ENCODE results near the gene PRPSAP2.

Gene PRPSAP2

DNA sequence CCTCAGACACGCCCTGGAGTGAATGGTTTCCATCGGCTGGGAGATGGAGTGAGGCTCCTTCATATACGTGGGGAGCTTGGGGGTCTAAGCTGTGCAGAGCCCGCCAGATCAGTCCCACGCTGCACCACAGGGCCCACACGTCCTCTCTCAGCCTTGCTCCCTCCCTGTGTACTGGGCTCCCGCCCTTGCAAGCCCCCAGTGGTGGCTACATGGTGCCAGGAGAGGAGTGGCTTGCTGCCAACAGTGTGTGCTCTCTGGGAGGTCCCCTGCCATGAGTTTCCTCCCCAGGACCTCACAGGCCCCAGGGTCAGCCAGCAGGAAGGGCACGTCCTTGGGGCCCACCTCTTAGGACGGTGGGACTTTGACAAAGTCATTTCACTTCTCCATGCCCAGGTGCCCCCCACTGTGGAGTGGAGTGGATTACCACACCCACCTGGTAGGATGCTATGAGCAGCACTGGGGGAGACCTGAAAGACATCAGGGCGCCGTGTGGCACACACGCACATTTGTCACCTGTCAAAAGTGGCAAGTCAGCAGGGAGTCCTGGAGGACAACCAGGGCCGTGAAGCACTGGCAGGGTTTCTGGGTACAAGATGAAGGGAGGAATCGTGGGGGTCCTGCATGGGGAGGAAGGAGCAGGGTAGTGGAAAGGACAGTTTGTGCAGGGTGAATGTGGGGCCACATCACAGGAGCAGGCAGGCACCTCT, 107.8 kb downstream of the PRPSAP2 start:
- H3K27ac ChIP-seq (ENCODE audit: low read depth in 2 of 2, low read length in 2 of 2) = no peak overlapping the region
- H3K9me3 ChIP-seq (ENCODE audit: control insufficient read depth in 2 of 2, low read length in 2 of 2) = no peaks in the 10 kb centered on the region
- no peaks in the 10 kb centered on the region for H3K27me3 ChIP-seq (ENCODE audit: control insufficient read depth in 2 of 2, insufficient read depth in 2 of 2, low read length in 2 of 2)
- H3K9ac ChIP-seq (ENCODE audit: low read depth in 1 of 2, low read length in 2 of 2) = no peak overlapping the region
- H3K4me3 ChIP-seq (ENCODE audit: low read length in 2 of 2) = no peak overlapping the region
- H3K4me1 ChIP-seq (ENCODE audit: control insufficient read depth in 2 of 2, insufficient read depth in 2 of 2, low read length in 2 of 2) = peaks cover 25 to 41% of the 10 kb centered on the region in 2 donors
- no peaks in the 10 kb centered on the region for H3K36me3 ChIP-seq (ENCODE audit: control insufficient read depth in 2 of 2, insufficient read depth in 2 of 2, low read length in 2 of 2)

DNA sequence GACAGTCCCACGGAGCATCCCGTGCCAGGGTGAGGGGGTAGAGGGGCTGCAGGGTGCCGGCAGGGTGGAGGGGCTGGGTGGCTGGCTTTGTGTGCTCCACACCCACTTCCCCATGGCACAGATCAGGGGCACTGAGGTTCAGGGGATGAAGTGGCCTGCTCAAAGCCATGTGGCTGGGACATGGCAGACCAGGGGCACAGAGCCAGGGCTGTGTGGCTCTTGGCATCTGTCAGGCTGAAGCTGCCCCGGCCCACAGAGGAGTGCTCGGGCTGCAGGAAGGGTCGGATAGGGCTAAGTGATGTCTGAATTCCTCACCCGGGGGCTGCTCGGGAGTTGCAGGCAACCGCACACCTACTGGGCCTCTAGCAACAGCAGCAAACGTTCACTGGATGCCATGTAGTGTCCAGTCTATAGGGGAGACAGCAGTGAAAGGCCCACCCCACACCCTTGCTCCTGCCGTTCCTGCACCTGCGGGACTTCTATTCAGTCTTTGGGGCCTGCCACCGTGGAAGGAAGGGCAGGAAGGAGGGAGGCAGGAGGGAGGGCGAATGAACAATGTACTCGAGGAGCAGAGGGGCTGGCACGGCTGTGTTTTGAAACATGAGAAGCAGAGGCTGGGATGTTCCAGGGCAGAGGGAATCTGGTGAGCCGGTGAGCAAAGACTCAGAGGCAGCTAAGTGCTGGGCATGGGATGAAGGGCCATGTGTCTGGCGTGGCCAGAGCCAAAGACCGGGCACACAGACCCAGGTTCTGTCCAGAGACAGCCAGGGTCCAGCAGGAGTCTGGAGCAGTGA, 109.1 kb downstream of the PRPSAP2 start:
- Histone ChIP-seq H3K9ac (ENCODE audit: low read depth in 1 of 2, low read length in 2 of 2) (no peak overlapping the region), H3K4me1 (ENCODE audit: control insufficient read depth in 2 of 2, insufficient read depth in 2 of 2, low read length in 2 of 2) (peaks cover 33 to 41% of the 10 kb centered on the region in 2 donors), H3K4me3 (ENCODE audit: low read length in 2 of 2) (no peak overlapping the region), H3K36me3 (ENCODE audit: control insufficient read depth in 2 of 2, insufficient read depth in 2 of 2, low read length in 2 of 2) (peaks cover 8 to 10% of the 10 kb centered on the region in 2 donors), H3K27ac (ENCODE audit: low read depth in 2 of 2, low read length in 2 of 2) (peak overlapping the region in 1 of 2 donors; percentile 93), H3K27me3 (ENCODE audit: control insufficient read depth in 2 of 2, insufficient read depth in 2 of 2, low read length in 2 of 2) (no peaks in the 10 kb centered on the region), H3K9me3 (ENCODE audit: control insufficient read depth in 2 of 2, low read length in 2 of 2) (no peaks in the 10 kb centered on the region)

DNA sequence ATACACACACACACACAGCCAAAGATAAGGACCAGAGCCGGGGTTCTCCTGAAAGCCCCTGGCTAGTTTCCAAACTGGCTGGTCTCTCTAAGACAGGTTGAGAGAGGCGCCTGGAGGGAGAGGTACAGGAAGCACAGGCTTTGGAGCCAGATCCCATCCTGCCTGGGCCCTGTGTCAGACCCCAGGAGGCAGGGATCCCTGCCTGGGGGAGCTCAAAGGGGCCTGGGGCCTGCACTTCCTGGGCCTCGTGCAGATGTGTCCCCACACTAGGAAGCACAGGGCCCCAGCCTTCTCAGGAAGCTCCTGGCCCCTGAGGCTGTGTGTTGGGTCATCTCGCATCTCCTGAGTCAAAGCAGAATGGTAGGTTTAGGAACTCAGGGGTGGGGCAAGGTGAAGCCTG, 110.0 kb downstream of the PRPSAP2 start:
- H3K4me3 ChIP-seq (ENCODE audit: low read length in 2 of 2) = no peak overlapping the region
- H3K27ac ChIP-seq (ENCODE audit: low read depth in 2 of 2, low read length in 2 of 2) = peak overlapping the region; percentile 92 to 93
- H3K9ac ChIP-seq (ENCODE audit: low read depth in 1 of 2, low read length in 2 of 2) = peak overlapping the region; percentile 41 to 80

DNA sequence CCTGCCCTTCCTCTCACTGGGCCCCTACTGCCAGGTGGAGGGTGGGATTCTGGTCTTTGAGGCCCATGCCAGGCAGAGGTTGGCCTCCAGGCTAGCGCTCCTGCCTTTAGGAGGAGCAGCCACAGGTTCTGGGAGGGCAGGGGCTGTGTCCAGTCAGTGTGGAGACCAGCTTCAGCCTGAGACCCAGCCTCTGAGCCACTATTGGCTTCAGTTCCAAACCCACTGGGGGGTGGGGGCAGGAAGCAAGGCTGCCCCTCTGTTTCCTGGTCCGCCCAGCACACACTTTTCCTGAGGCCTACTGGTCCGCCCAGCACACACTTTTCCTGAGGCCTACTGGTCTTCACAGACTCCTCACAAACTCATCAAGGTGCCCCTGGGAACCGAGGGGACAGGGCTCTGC, 110.4 kb downstream of the PRPSAP2 start:
- no peaks in the 10 kb centered on the region for H3K9me3 ChIP-seq (ENCODE audit: control insufficient read depth in 2 of 2, low read length in 2 of 2)
- H3K9ac ChIP-seq (ENCODE audit: low read depth in 1 of 2, low read length in 2 of 2) = peak overlapping the region; percentile 41 to 80
- peaks cover 31 to 41% of the 10 kb centered on the region in 2 donors for H3K4me1 ChIP-seq (ENCODE audit: control insufficient read depth in 2 of 2, insufficient read depth in 2 of 2, low read length in 2 of 2)
- H3K27me3 ChIP-seq (ENCODE audit: control insufficient read depth in 2 of 2, insufficient read depth in 2 of 2, low read length in 2 of 2) = no peaks in the 10 kb centered on the region
- peaks cover 8 to 14% of the 10 kb centered on the region in 2 donors for H3K36me3 ChIP-seq (ENCODE audit: control insufficient read depth in 2 of 2, insufficient read depth in 2 of 2, low read length in 2 of 2)
- no peak overlapping the region for H3K4me3 ChIP-seq (ENCODE audit: low read length in 2 of 2)
- H3K27ac ChIP-seq (ENCODE audit: low read depth in 2 of 2, low read length in 2 of 2) = peak overlapping the region; percentile 92 to 93

More for the DNA sequence above, 110.0 kb downstream of the PRPSAP2 start:
- Histone ChIP-seq H3K36me3 (ENCODE audit: control insufficient read depth in 2 of 2, insufficient read depth in 2 of 2, low read length in 2 of 2) (peaks cover 8 to 14% of the 10 kb centered on the region in 2 donors), H3K27me3 (ENCODE audit: control insufficient read depth in 2 of 2, insufficient read depth in 2 of 2, low read length in 2 of 2) (no peaks in the 10 kb centered on the region), H3K4me1 (ENCODE audit: control insufficient read depth in 2 of 2, insufficient read depth in 2 of 2, low read length in 2 of 2) (peaks cover 33 to 41% of the 10 kb centered on the region in 2 donors), H3K9me3 (ENCODE audit: control insufficient read depth in 2 of 2, low read length in 2 of 2) (no peaks in the 10 kb centered on the region)

DNA sequence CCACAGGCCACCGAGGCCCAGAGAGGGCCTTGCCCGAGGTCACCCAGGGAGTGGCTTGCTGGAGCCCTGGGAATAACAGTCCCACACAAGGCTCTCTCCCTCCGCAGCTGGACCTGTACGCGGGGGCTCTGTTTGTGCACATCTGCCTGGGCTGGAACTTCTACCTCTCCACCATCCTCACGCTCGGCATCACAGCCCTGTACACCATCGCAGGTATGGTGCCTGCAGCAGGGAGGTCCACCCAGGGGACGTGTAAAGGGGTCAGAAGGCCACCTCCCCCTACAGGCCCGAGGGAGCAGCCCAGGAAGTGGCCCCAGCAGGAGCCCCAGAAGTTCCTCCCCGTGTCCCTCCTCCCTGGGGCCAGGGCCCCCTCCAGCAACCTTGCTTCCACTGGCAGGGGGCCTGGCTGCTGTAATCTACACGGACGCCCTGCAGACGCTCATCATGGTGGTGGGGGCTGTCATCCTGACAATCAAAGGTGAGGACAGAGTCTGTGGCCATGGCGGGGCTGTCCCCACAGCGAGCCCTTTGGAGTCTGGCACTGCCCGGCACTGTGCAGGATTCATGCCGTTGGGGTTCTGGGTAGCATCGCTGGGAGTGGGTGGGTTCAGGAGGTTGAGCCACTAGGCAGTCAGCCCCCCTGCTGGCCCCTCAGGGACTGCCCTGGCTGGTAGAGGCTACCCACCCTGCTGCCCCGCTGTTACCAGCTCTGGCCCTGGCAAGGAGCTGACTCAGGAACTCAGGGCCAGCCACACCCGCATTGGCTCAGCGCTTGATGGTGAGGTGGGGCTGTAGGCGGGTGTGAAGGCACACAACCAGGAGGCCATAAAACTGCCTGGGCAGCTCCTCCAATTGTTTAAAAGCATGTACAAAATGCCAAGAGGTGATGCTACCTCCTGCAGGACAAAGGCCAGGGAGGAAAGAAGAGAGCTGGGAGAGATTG, 111.3 kb downstream of the PRPSAP2 start:
- H3K9ac ChIP-seq (ENCODE audit: low read depth in 1 of 2, low read length in 2 of 2) = peak overlapping the region; percentile 65 to 80
- no peak overlapping the region for H3K4me3 ChIP-seq (ENCODE audit: low read length in 2 of 2)
- H3K9me3 ChIP-seq (ENCODE audit: control insufficient read depth in 2 of 2, low read length in 2 of 2) = no peaks in the 10 kb centered on the region
- H3K36me3 ChIP-seq (ENCODE audit: control insufficient read depth in 2 of 2, insufficient read depth in 2 of 2, low read length in 2 of 2) = peaks cover 8 to 14% of the 10 kb centered on the region in 2 donors
- peaks cover 30 to 36% of the 10 kb centered on the region in 2 donors for H3K4me1 ChIP-seq (ENCODE audit: control insufficient read depth in 2 of 2, insufficient read depth in 2 of 2, low read length in 2 of 2)
- H3K27ac ChIP-seq (ENCODE audit: low read depth in 2 of 2, low read length in 2 of 2) = peak overlapping the region; percentile 92 to 93
- H3K27me3 ChIP-seq (ENCODE audit: control insufficient read depth in 2 of 2, insufficient read depth in 2 of 2, low read length in 2 of 2) = no peaks in the 10 kb centered on the region

DNA sequence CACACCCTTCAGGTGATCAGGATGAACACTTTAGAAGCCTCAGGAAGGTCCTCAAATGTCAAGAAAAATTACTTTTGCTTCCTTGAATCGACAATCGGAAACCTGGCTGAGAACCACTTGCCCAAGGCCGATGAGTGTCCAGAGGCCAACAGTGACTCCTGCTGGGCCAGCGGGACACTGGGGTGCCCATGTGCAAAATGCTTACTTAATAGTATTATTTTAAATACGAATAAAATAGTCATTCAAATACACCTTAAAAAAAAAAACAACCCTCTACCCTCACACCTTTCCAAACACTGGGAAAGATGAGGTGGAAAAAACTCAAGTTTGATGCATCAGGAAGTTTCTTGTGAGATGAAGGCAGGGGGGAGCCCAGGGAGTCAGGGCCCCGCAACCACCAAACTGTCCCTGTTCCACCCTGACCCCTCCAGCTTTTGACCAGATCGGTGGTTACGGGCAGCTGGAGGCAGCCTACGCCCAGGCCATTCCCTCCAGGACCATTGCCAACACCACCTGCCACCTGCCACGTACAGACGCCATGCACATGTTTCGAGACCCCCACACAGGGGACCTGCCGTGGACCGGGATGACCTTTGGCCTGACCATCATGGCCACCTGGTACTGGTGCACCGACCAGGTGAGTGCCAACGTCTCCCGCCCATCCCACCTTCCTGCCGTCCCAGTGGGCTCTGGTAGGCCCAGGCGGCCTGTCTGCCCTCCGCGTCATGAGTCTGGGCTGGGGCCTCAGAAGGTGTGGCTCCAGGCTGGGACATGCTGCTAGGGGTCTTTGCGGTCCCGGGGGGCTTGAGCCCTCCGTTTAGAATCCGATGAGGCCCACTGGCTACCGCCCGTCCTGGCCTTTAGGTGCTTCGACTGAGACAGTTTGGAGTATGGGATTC, 112.9 kb downstream of the PRPSAP2 start:
- Histone ChIP-seq H3K9me3 (ENCODE audit: control insufficient read depth in 2 of 2, low read length in 2 of 2) (no peaks in the 10 kb centered on the region), H3K27ac (ENCODE audit: low read depth in 2 of 2, low read length in 2 of 2) (peak overlapping the region; percentile 92 to 93), H3K36me3 (ENCODE audit: control insufficient read depth in 2 of 2, insufficient read depth in 2 of 2, low read length in 2 of 2) (peaks cover 8 to 14% of the 10 kb centered on the region in 2 donors), H3K4me1 (ENCODE audit: control insufficient read depth in 2 of 2, insufficient read depth in 2 of 2, low read length in 2 of 2) (peaks cover 38 to 42% of the 10 kb centered on the region in 2 donors), H3K4me3 (ENCODE audit: low read length in 2 of 2) (no peak overlapping the region), H3K9ac (ENCODE audit: low read depth in 1 of 2, low read length in 2 of 2) (peak overlapping the region in 1 of 2 donors; percentile 80), H3K27me3 (ENCODE audit: control insufficient read depth in 2 of 2, insufficient read depth in 2 of 2, low read length in 2 of 2) (no peaks in the 10 kb centered on the region)

DNA sequence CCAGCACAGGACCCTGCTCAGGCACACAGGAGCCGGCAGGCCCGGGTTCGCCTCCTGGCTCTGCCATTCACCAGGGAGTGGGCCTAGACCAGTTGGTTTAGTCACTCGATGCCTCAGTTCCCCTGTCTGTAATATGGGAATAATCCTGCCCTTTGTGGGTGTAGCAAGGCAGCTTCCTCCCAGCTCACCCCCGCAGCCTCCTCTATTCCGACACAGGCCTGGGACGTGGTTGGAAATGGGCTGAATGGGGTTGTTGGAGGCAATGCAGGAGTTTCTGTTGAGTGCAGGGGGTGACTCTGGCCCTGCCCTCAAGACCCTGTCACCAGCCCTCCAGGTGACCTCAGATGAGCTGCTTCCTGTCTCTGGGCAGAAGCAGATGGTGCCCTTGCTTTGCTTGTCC, 113.9 kb downstream of the PRPSAP2 start:
- no peak overlapping the region for H3K4me3 ChIP-seq (ENCODE audit: low read length in 2 of 2)
- H3K27ac ChIP-seq (ENCODE audit: low read depth in 2 of 2, low read length in 2 of 2) = no peak overlapping the region
- no peaks in the 10 kb centered on the region for H3K9me3 ChIP-seq (ENCODE audit: control insufficient read depth in 2 of 2, low read length in 2 of 2)
- H3K36me3 ChIP-seq (ENCODE audit: control insufficient read depth in 2 of 2, insufficient read depth in 2 of 2, low read length in 2 of 2) = peaks cover 15 to 17% of the 10 kb centered on the region in 2 donors
- no peak overlapping the region for H3K9ac ChIP-seq (ENCODE audit: low read depth in 1 of 2, low read length in 2 of 2)
- peaks cover 43 to 50% of the 10 kb centered on the region in 2 donors for H3K4me1 ChIP-seq (ENCODE audit: control insufficient read depth in 2 of 2, insufficient read depth in 2 of 2, low read length in 2 of 2)
- no peaks in the 10 kb centered on the region for H3K27me3 ChIP-seq (ENCODE audit: control insufficient read depth in 2 of 2, insufficient read depth in 2 of 2, low read length in 2 of 2)

DNA sequence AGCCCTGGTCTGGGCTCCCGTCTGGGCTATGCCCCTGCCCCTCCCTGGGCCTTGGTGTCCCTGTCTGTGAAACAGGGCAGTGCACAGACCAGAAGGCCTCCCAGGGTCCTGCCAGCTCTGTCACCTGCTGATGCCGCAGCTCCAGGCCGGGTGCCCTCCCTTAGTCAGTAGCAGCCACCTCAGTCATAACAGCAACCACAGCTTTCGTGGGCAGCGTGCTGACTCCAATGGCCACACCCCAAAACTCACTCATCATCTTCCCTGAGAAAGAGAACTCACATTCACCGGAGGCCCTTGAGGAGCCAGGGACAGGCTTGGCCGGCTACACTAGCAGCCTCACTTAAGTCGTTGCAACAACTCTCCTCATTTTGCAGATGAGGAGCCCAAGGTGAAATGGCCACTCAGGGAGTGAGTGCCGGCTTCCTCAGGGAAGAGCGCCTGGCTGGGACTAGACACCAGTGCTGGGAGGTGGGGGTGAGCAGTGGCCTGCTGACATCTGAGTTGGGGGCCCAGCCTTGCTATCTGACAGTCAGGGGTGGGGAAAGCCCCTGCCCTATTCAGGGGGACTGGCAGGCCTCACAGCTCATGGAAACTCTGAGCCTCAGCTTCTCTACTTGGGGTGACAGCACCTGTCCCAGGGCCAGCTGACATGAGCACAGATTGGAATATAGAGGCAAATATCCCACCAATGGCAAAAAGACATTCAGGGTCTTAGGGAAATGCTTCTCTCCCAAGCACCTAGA, 116.6 kb downstream of the PRPSAP2 start:
- Histone ChIP-seq H3K4me1 (ENCODE audit: control insufficient read depth in 2 of 2, insufficient read depth in 2 of 2, low read length in 2 of 2) (peaks cover 32 to 41% of the 10 kb centered on the region in 2 donors), H3K4me3 (ENCODE audit: low read length in 2 of 2) (no peak overlapping the region), H3K27ac (ENCODE audit: low read depth in 2 of 2, low read length in 2 of 2) (peak overlapping the region; percentile 76 to 81), H3K9ac (ENCODE audit: low read depth in 1 of 2, low read length in 2 of 2) (peak overlapping the region; percentile 9 to 30), H3K36me3 (ENCODE audit: control insufficient read depth in 2 of 2, insufficient read depth in 2 of 2, low read length in 2 of 2) (peaks cover 32 to 41% of the 10 kb centered on the region in 2 donors), H3K27me3 (ENCODE audit: control insufficient read depth in 2 of 2, insufficient read depth in 2 of 2, low read length in 2 of 2) (no peaks in the 10 kb centered on the region), H3K9me3 (ENCODE audit: control insufficient read depth in 2 of 2, low read length in 2 of 2) (no peaks in the 10 kb centered on the region)

Data from mucosa of rectum (tissue), 2 donors.